Nephron progenitor cell (in vitro differentiated cells): ENCODE data around the gene PRM2.

Experiments
- DNase-seq: peaks from one replicate; pipeline ENCODE4 v3.0.0; 2021
- H3K27ac Mint-ChIP-seq: 2 replicates; pipeline ENCODE4 v1.8.0; 2021; ENCODE audit warnings: mild to moderate bottlenecking, moderate library complexity, mixed read lengths
- H3K27me3 Mint-ChIP-seq: 2 replicates; pipeline ENCODE4 v1.8.0; 2021; ENCODE audit warnings: mild to moderate bottlenecking, low read depth, mixed read lengths; ENCODE audit not compliant: poor library complexity
- H3K36me3 Mint-ChIP-seq: 2 replicates; pipeline ENCODE4 v1.8.0; 2021; ENCODE audit warnings: low read depth, mixed read lengths
- H3K4me1 Mint-ChIP-seq: 2 replicates; pipeline ENCODE4 v1.8.0; 2021; ENCODE audit warnings: mixed read lengths
- H3K4me3 Mint-ChIP-seq: 2 replicates; pipeline ENCODE4 v1.8.0; 2021; ENCODE audit warnings: mild to moderate bottlenecking, moderate library complexity, mixed read lengths
- H3K9me3 Mint-ChIP-seq: 2 replicates; pipeline ENCODE4 v1.8.0; 2021; ENCODE audit warnings: mild to moderate bottlenecking, moderate library complexity, mixed read lengths
- CTCF ChIP-seq: fragments of 200-600 bp; sonication (generic); IDR thresholded peaks from 2 replicates; pipeline ENCODE4 v1.5.0; 2021; ENCODE audit warnings: antibody characterized with exemption

The PRM2 gene

GRCh38 chr16:11273721-11274324 is 2.5 kb downstream of the PRM2 start:
- TF ChIP-seq CTCF, result no peak
- H3K4me1 Mint-ChIP-seq, result peaks cover 48% of the 10 kb centered on the region
- no peaks in the 10 kb centered on the region for H3K36me3 Mint-ChIP-seq
- peak; percentile 51 for DNase-seq
- peak overlapping the region; percentile 95 for H3K27ac Mint-ChIP-seq
- H3K4me3 Mint-ChIP-seq, result no peak overlapping the region
- H3K9me3 Mint-ChIP-seq, result peaks cover 3% of the 10 kb centered on the region
- peaks cover 6% of the 10 kb centered on the region for H3K27me3 Mint-ChIP-seq

GRCh38 chr16:11272921-11273720 is 3.2 kb downstream of the PRM2 start, which contains the start of gene PRM3:
Gene PRM3 (minus strand): TSS chr16:11273629. CDS start chr16:11273595, 34 bp downstream.
- no peak for TF ChIP-seq CTCF
- DNase-seq, result no peak
- Mint-ChIP-seq H3K4me3 (no peak within 1 kb of the TSS), H3K36me3 (no peaks in the 10 kb centered on the region), H3K27me3 (peaks cover 8% of the 10 kb centered on the region), H3K4me1 (peaks cover 48% of the 10 kb centered on the region), H3K27ac (peak within 1 kb of the TSS; percentile 95), H3K9me3 (peaks cover 3% of the 10 kb centered on the region)

- no peak for TF ChIP-seq CTCF
- Mint-ChIP-seq H3K27me3 (peaks cover 9% of the 10 kb centered on the region), H3K4me3 (no peak overlapping the region), H3K36me3 (no peaks in the 10 kb centered on the region), H3K9me3 (peaks cover 3% of the 10 kb centered on the region), H3K4me1 (peaks cover 48% of the 10 kb centered on the region), H3K27ac (no peak overlapping the region)
- DNase-seq, result no peak
Measured at GRCh38 chr16:11272484-11272883, 3.8 kb downstream of the PRM2 start.

GRCh38 chr16:11271610-11272009 is 4.7 kb downstream of the PRM2 start:
- H3K27ac Mint-ChIP-seq, result peak overlapping the region; percentile 64
- peaks cover 48% of the 10 kb centered on the region for H3K4me1 Mint-ChIP-seq
- no peak for DNase-seq
- H3K36me3 Mint-ChIP-seq, result no peaks in the 10 kb centered on the region
- peaks cover 9% of the 10 kb centered on the region for H3K27me3 Mint-ChIP-seq
- TF ChIP-seq CTCF, result no peak
- peak overlapping the region; percentile 51 for H3K4me3 Mint-ChIP-seq
- H3K9me3 Mint-ChIP-seq, result peaks cover 3% of the 10 kb centered on the region

DNA sequence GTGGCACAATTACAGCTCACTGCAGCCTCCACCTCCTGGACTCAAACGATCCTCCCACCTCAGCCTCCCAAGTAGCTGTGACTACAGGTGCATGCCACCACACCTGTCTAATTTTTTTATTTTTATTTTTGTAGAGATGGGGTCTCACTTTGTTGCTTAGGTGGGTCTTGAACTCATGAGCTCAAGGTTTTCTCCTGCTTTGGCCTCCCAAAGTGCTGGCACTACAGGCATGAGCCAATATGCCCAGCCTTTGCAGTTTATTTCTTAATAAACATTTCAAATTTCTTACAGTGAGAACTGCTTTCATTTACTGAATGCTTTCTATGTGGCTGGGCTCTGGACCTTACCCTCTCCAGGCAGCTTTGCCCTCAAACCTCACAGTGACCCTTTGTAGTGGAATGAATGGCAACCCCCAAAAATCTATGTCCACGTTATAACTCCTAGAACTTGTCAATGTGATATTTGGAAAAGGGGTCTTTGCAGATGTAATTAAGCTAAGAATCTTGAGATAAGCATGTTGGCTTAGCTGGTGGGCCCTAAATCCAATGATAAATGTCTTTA is 5.6 kb downstream of the PRM2 start:
- Mint-ChIP-seq H3K27ac (no peak overlapping the region), H3K36me3 (no peaks in the 10 kb centered on the region), H3K27me3 (peaks cover 9% of the 10 kb centered on the region), H3K9me3 (peaks cover 3% of the 10 kb centered on the region), H3K4me3 (no peak overlapping the region), H3K4me1 (peaks cover 48% of the 10 kb centered on the region)
- no peak for DNase-seq
- TF ChIP-seq CTCF, result no peak
